ENCODE results near the gene CASP4.

DNA sequence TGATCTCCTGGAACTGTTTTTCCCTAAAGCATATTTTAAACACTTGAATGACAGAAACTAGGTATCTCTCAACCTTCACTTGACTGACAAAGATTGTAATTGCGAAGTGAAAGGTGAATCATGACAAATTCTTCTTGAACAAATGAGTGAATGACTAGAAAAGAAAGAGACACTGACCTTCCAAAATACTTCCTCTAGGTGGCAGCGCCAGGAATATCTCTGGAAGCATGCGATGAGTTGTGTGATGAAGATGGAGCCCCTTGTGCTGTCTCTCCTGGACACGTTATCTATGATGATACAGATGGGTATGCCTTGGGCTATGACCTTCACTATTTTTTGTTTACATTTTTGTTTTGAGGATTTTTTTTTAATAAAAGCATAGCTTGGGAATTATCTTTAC, 63.1 kb downstream of the CASP4 start:
- no peak for TF ChIP-seq EZH2 (IDR thresholded peaks at IDR 0.05; ENCODE audit: insufficient read depth, low read length)
- TF ChIP-seq, protein P1, sequence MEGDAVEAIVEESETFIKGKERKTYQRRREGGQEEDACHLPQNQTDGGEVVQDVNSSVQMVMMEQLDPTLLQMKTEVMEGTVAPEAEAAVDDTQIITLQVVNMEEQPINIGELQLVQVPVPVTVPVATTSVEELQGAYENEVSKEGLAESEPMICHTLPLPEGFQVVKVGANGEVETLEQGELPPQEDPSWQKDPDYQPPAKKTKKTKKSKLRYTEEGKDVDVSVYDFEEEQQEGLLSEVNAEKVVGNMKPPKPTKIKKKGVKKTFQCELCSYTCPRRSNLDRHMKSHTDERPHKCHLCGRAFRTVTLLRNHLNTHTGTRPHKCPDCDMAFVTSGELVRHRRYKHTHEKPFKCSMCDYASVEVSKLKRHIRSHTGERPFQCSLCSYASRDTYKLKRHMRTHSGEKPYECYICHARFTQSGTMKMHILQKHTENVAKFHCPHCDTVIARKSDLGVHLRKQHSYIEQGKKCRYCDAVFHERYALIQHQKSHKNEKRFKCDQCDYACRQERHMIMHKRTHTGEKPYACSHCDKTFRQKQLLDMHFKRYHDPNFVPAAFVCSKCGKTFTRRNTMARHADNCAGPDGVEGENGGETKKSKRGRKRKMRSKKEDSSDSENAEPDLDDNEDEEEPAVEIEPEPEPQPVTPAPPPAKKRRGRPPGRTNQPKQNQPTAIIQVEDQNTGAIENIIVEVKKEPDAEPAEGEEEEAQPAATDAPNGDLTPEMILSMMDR (IDR thresholded peaks at IDR 0.05; ENCODE audit: insufficient read depth, low read depth, low read length) = no peak

Data from astrocyte (in vitro differentiated cells and primary cell).